Peyer's patch (tissue), 4 donors: Measurements from ENCODE around the gene LARGE2.

Experiments used
- CTCF ChIP-seq, 6 experiments: fragments of 450-650 bp in 4 of 6; fragments of 200-600 bp in 2 of 6; sonication (generic) in 1 of 6; IDR thresholded peaks; one replicate each; pipeline ENCODE4 v1.5.1; 2017 to 2019; ENCODE audit warnings: antibody characterized with exemption in 6 of 6, mild to moderate bottlenecking in 3 of 6, moderate library complexity in 1 of 6
- POLR2A ChIP-seq, 2 donors: fragments of 450-650 bp; IDR thresholded peaks; one replicate each; pipeline ENCODE4 v1.5.1; 2017; ENCODE audit warnings: antibody characterized with exemption in 2 of 2, mild to moderate bottlenecking in 2 of 2, moderate library complexity in 2 of 2

DNA sequence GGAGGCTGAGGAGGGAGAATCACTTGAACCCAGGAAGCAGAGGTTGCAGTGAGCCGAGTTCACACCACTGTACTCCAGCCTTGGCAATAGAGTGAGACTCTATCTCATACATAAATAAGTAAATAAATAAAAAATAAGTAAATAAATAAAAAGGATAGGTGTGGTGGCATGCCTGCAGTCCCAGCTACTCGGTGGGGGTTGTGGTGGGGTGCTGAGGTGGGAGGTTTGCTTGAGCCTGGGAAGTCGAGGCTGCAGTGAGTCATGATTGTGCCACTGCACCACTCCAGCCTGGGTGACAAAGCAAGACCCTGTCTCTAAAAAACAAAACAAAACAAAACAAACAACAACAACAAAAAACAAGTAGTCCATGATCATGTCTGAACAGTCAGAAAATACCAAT is 3.1 kb downstream of the LARGE2 start:
- TF ChIP-seq CTCF (IDR thresholded peaks at IDR 0.05) (no peak), POLR2A (IDR thresholded peaks at IDR 0.05) (no peak)
